Adrenal gland (tissue), 12 donors: ENCODE data around the gene DLG2. TPM values are rescaled to one million over a fixed set of nuclear protein-coding genes. Genes with fewer than 3 reads are reported as not detected.

Experiments
- DNase-seq, 7 donors: peaks; one replicate each; pipeline ENCODE4 v3.0.0-alpha.2; 2019 to 2020
- H3K27ac ChIP-seq, 5 donors: fragments of 200-600 bp; sonication (generic) in 4 of 5; 1 replicate in 3 of 5; 2 replicates in 2 of 5; pipeline versions ENCODE4 v1.5.1 to v1.8.0; 2016 to 2020; ENCODE audit warnings: mild to moderate bottlenecking in 1 of 5
- H3K27me3 ChIP-seq: fragments of 200-600 bp; 2 replicates; pipeline ENCODE4 v1.8.0; 2021
- H3K36me3 ChIP-seq, 2 donors: fragments of 200-600 bp; replicated peaks in 1 of 2; 1 replicate in 1 of 2; 2 replicates in 1 of 2; pipeline versions ENCODE4 v1.5.1 to v1.8.0; 2018 to 2022
- H3K4me1 ChIP-seq, 2 donors: fragments of 200-600 bp; replicated peaks in 1 of 2; 1 replicate in 1 of 2; 2 replicates in 1 of 2; pipeline versions ENCODE4 v1.5.1 to v1.8.0; 2018 to 2021
- H3K4me3 ChIP-seq, 4 donors: fragments of 200-600 bp; sonication (generic) in 3 of 4; one replicate each; pipeline ENCODE4 v1.5.1; 2016 to 2018
- H3K9me3 ChIP-seq, 3 donors: fragments of 200-600 bp; sonication (generic) in 1 of 3; replicated peaks in 1 of 3; 1 replicate in 2 of 3; 2 replicates in 1 of 3; pipeline versions ENCODE4 v1.5.1 to v1.8.0; 2016 to 2021
- CTCF ChIP-seq, 6 experiments: fragments of 450-650 bp in 4 of 6; fragments of 200-600 bp in 2 of 6; sonication (generic) in 1 of 6; IDR thresholded peaks; 1 replicate in 5 of 6; 2 replicates in 1 of 6; pipeline versions ENCODE4 v1.5.1 to v1.8.0; 2016 to 2021; ENCODE audit warnings: antibody characterized with exemption in 6 of 6, mild to moderate bottlenecking in 2 of 6, moderate library complexity in 1 of 6
- POLR2A ChIP-seq, 2 donors: fragments of 450-650 bp; IDR thresholded peaks; one replicate each; pipeline ENCODE4 v1.6.1; 2017; ENCODE audit warnings: antibody characterized with exemption in 2 of 2, mild to moderate bottlenecking in 2 of 2, moderate library complexity in 1 of 2
- WGBS, 4 donors: extraction: QIAGEN DNeasy Blood & Tissue Kit in 2 of 4; methylation state at CpG; one replicate each; pipeline versions ENCODE4 v1.1.5 to v1.1.7; 2013 to 2017; 5-methylcytosine and 5-hydroxymethylcytosine counted together
- intact Hi-C, 2 donors: fragments of 100-400 bp; cut with DNase I; formaldehyde crosslinking; loops; one replicate each; pipeline versions ENCODE4 v1.14.1 to v1.15.0; 2022 to 2023
- polyA plus RNA-seq, 3 donors: library from polyadenylated mRNA; stranded (reverse); fragments of 200-250 nt in 2 of 3; fragments of 350-450 nt in 1 of 3; fragmentation: Illumina TruSeq in 1 of 3; extraction: RNeasy Lipid Tissue Mini Kit (QIAGEN cat#74804) in 1 of 3; gene quantifications; one replicate each; pipeline ENCODE4 v1.2.3, GENCODE V29; 2013 to 2014
- total RNA-seq, 9 donors: library from RNA; depleted of rRNA in 4 of 9; stranded (reverse); fragments of >200 nt in 4 of 9; fragments of 120-200 nt in 1 of 9; fragmentation: NEBNext Ultra II Directional in 1 of 9; extraction: Animal tissue kit (Norgen Biotek cat#: 25700) in 1 of 9; gene quantifications; one replicate each; pipeline versions ENCODE4 v1.1.0 to v1.2.4, GENCODE V29; 2013 to 2023
- donor health status: healthy with polysubstance abuse.
- donor health status: Bipolar disorder and iron deficiency.
- donor health status: DM: yes; HTN: yes; CAD: no.
- donor health status: DM: no; HTN: no; CAD: no.
- donor health status: DM: no; HTN: no; CAD: no.
- donor health status: DM: yes; HTN: yes; CAD: no.

The DLG2 gene
- total and polyA plus RNA-seq, 12 donors = 8.3 to 101 (median 37.5) TPM

GRCh38 chr11:84922836-84923235, 704.3 kb downstream of the DLG2 start:
- intact Hi-C loops = no loop called here
- no peak for TF ChIP-seq CTCF (IDR thresholded peaks at IDR 0.05)
- no peak for TF ChIP-seq POLR2A (IDR thresholded peaks at IDR 0.05)
- H3K27me3 ChIP-seq = no peaks in the 10 kb centered on the region
- peaks cover 5 to 8% of the 10 kb centered on the region in 2 donors for H3K4me1 ChIP-seq
- WGBS, 4 donors = 10 to 19% (median 15%) methylated on average over 13 of the region's 13 CpGs
- H3K4me3 ChIP-seq = peak overlapping the region in 2 of 4 donors; percentile 15 to 18
- no peaks in the 10 kb centered on the region for H3K36me3 ChIP-seq
- H3K9me3 ChIP-seq = peaks cover 0 to 5% (median 0%) of the 10 kb centered on the region in 3 donors
- peak in 1 of 7 donors; percentile 14 for DNase-seq
- H3K27ac ChIP-seq = no peak overlapping the region

GRCh38 chr11:84922212-84922805, 704.8 kb downstream of the DLG2 start:
- H3K36me3 ChIP-seq = no peaks in the 10 kb centered on the region
- peaks cover 0 to 5% (median 0%) of the 10 kb centered on the region in 3 donors for H3K9me3 ChIP-seq
- H3K4me1 ChIP-seq = peaks cover 5 to 8% of the 10 kb centered on the region in 2 donors
- no peaks in the 10 kb centered on the region for H3K27me3 ChIP-seq
- TF ChIP-seq POLR2A (IDR thresholded peaks at IDR 0.05) (no peak), CTCF (IDR thresholded peaks at IDR 0.05) (no peak)
- WGBS, 4 donors = 18 to 28% (median 24%) methylated on average over 7 of the region's 7 CpGs
- peak overlapping the region in 2 of 4 donors; percentile 15 to 18 for H3K4me3 ChIP-seq
- DNase-seq = no peak
- intact Hi-C loops = no loop called here
- no peak overlapping the region for H3K27ac ChIP-seq

- H3K9me3 ChIP-seq = no peaks in the 10 kb centered on the region
- no peak for DNase-seq
- no peak overlapping the region for H3K27ac ChIP-seq
- no peak overlapping the region for H3K4me3 ChIP-seq
- TF ChIP-seq CTCF (IDR thresholded peaks at IDR 0.05) = no peak
- TF ChIP-seq POLR2A (IDR thresholded peaks at IDR 0.05) = no peak
- no peaks in the 10 kb centered on the region for H3K36me3 ChIP-seq
- intact Hi-C loops = no loop called here
- no peaks in the 10 kb centered on the region for H3K27me3 ChIP-seq
- 64 to 91% (median 83%) methylated on average over 2 of the region's 2 CpGs for WGBS, 4 donors
- H3K4me1 ChIP-seq = no peaks in the 10 kb centered on the region
These were observed 712.6 kb downstream of the DLG2 start for GRCh38 chr11:84914511-84914910.

- no peak for TF ChIP-seq POLR2A (IDR thresholded peaks at IDR 0.05)
- no peak for TF ChIP-seq CTCF (IDR thresholded peaks at IDR 0.05)
- H3K27ac ChIP-seq = no peak overlapping the region
- no peak overlapping the region for H3K4me3 ChIP-seq
- H3K36me3 ChIP-seq = no peaks in the 10 kb centered on the region
- no peaks in the 10 kb centered on the region for H3K27me3 ChIP-seq
- no peak for DNase-seq
- no peaks in the 10 kb centered on the region for H3K4me1 ChIP-seq
- no peaks in the 10 kb centered on the region for H3K9me3 ChIP-seq
- intact Hi-C loops = no loop called here
- WGBS, 4 donors = 80 to 93% (median 82%) methylated on average over 2 of the region's 2 CpGs
These were observed 717.4 kb downstream of the DLG2 start for GRCh38 chr11:84909740-84910139.
